Stimulated activated naive CD8-positive, alpha-beta T cell treated with anti-CD3 and anti-CD28 coated beads, Interleukin-15, Interleukin-2, amounts not matched to agents 100 U/mL and 50 U/mL, for 24 hours (primary cell): ENCODE data around the gene DNAH1.

ENCODE experiments used
- ATAC-seq: fragments of 150-1000 bp; cut with Tn5 transposase; one replicate; pipeline ENCODE4 v1.10.0; 2021
- DNase-seq: peaks from one replicate; pipeline ENCODE4 v3.0.0; 2021

Gene DNAH1

GRCh38 chr3:52358362-52358940 is 42.3 kb downstream of the DNAH1 start:
- DNase-seq (no peak), ATAC-seq (no peak)

GRCh38 chr3:52359116-52359855 is 43.2 kb downstream of the DNAH1 start:
- no peak for DNase-seq
- ATAC-seq: no peak

DNA sequence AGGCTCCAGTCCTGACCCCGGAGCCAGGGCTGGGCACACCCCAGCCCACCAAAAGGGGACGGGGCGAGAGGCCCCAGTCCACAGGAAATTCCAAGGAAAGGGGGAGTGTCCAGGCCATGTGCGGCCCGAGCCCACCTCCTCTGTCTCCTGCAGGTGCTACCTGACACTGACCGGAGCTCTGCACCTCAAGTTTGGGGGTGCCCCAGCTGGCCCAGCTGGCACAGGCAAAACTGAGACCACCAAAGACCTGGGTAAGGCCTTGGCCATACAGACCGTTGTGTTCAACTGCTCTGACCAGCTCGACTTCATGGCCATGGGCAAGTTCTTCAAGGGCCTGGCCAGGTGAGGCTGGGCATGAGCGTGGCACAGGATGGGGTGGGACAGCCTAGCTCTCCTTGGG is 44.9 kb downstream of the DNAH1 start:
- DNase-seq: no peak
- no peak for ATAC-seq

DNA sequence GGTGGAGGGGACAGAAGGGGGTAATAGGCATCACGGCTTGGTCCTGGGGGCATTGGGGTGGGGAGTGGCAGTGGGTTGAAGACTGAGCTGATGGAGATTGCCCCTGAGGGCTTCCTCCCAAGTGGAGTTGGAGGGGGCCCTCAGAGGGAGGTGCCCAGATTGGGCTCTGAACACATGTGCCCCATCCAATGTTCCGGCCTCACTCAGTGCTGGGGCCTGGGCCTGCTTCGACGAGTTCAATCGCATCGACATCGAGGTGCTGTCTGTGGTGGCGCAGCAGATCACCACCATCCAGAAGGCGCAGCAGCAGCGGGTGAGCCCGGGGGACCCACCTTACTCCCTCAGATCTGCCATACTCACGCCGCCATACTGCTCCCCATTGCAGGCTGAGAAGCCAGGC is 45.3 kb downstream of the DNAH1 start:
- DNase-seq (no peak), ATAC-seq (no peak)

- ATAC-seq (no peak), DNase-seq (no peak)
These were observed 45.8 kb downstream of the DNAH1 start for GRCh38 chr3:52361898-52362297.

GRCh38 chr3:52364322-52365035 is 48.4 kb downstream of the DNAH1 start:
- ATAC-seq (no peak), DNase-seq (no peak)

GRCh38 chr3:52366527-52366926 is 50.4 kb downstream of the DNAH1 start:
- DNase-seq: no peak
- ATAC-seq: no peak

- DNase-seq (no peak), ATAC-seq (no peak)
These were observed 52.1 kb downstream of the DNAH1 start for GRCh38 chr3:52367891-52368880.

DNA sequence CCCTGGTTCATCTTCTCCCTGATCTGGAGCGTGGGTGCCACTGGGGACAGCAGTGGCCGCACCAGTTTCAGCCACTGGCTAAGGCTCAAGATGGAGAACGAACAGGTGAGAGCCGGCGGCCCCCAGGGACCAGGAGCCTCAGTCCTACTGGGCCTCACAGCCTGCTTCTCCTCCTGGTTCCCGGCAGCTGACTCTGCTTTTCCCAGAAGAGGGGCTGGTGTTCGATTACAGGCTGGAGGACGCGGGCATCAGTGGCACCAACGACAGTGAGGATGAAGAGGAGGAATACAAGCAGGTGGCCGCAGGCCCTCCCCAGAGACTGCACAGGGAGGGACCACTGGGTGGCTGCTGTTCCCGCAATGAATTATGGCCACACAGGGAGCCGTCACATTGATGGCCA is 54.4 kb downstream of the DNAH1 start:
- no peak for DNase-seq
- ATAC-seq: no peak

DNA sequence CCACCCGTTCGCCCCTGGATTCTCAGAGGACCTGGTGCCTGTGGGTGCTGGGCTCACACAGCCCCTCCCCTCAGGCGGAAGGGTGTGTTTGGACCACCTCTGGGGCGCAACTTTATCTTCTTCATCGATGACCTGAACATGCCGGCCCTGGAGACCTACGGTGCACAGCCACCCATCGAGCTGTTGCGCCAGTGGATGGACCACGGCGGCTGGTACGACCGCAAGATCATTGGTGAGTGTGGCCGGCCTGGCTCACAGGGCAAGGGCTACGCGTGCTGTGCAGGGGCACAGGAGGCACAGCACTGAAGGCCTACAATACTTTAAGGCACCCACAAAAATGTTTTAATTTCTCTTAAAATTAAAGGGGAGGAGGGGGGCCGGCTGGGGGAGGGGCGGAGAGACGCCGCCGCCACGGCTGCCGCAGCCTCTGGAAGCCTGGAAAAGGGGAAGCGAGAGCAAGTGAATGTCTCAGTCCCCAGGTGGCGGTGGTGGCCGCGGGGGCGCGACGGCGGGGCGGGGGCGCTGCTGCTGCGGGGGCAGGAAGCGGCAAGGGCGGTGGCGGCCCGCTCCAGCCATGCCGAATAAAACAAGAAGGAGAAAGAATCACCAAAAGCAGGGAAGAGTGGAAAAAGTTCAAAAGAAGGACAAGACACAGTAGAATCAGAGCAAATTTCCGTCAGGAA is 56.8 kb downstream of the DNAH1 start:
- ATAC-seq: no peak
- DNase-seq: peak; percentile 43

- DNase-seq (no peak), ATAC-seq (no peak)
These were observed 57.6 kb downstream of the DNAH1 start for GRCh38 chr3:52373676-52374075.

DNA sequence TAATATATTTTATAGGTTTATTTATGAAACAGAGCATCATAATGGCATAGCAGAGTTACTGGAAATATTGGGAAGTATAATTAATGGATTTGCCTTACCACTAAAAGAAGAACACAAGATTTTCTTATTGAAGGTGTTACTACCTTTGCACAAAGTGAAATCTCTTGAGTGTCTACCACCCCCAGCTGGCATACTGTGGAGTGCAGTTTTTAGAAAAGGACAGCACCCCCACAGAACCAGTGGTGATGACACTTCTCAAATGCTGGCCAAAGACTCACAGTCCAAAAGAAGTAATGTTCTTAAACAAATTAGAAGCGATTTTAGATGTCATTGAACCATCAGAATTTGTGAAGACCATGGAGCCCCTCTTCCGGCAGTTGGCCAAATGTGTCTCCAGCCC is 58.1 kb downstream of the DNAH1 start:
- no peak for ATAC-seq
- no peak for DNase-seq

- ATAC-seq (no peak), DNase-seq (no peak)
These were observed 63.5 kb downstream of the DNAH1 start for GRCh38 chr3:52379610-52380009.

DNA sequence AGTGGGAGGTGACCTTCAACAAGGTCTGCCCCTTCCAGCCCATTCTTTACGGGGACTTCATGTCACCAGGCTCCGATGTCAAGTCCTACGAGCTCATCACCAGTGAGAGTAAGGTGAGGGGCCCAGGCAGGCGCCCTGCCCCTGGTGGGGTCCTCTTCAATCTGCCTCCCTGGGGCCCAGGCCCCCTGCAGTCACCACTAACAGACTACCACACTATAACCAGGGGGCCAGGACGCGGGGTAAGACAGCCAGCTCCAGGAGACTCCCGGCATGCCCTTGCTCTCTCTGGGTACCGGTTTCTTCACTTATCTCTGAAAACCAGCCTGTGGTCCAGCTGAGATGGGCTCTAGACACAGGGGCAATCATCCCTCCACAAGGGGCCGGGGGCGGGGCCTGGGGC is 63.9 kb downstream of the DNAH1 start:
- no peak for ATAC-seq
- no peak for DNase-seq

GRCh38 chr3:52381623-52382022 is 65.5 kb downstream of the DNAH1 start:
- DNase-seq (no peak), ATAC-seq (no peak)

GRCh38 chr3:52383446-52383845 is 67.3 kb downstream of the DNAH1 start:
- ATAC-seq (no peak), DNase-seq (no peak)

GRCh38 chr3:52384019-52384761 is 68.1 kb downstream of the DNAH1 start:
- ATAC-seq: no peak

GRCh38 chr3:52385157-52385556 is 69.0 kb downstream of the DNAH1 start:
- peak; percentile 42 for ATAC-seq
- peak; percentile 32 for DNase-seq

More at GRCh38 chr3:52384019-52384761, 68.1 kb downstream of the DNAH1 start:
- no peak for DNase-seq

DNA sequence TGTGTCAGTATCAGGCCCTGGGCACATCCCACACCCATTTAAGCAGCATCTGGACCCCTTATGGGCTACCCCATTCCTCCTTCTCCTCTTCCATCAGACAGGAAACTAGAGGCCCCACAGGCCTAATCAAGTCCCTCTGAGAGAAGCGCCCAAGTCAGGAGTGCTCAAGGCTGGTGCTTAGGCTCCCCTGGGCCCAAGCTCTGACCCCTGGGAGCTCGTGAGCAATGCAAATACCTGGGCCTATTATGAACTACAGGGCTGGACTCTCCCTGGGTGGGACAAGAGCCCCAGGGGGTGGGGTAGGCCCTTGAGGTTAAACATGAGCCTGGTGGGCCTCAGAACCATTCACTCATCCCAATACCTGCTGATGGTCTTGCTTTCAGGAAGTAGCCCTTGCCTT is 71.4 kb downstream of the DNAH1 start:
- no peak for ATAC-seq

GRCh38 chr3:52388348-52388821 is 72.3 kb downstream of the DNAH1 start:
- ATAC-seq (no peak), DNase-seq (no peak)

More for the DNA sequence above, 71.4 kb downstream of the DNAH1 start:
- DNase-seq: no peak

DNA sequence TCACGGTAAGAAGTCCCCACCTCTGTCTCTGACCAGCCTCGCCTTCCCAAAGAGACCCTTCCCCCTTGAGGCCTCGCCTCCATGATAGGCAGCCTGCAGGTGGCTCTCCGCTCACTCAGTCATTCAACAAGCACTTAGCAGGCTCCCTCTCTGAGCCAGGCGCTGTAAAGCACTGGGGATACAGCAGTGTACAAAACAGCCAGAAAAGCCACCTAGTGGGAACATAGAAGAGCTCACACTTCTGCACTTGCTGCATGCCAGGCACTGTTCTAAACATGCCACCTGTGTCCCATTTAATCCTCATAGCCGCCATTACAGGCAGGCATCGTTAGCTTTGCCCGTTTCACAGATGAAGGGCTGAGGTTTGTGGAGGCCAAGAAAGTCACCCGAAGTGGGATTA is 72.8 kb downstream of the DNAH1 start:
- DNase-seq (no peak), ATAC-seq (no peak)
